ENCODE measurements around the gene BRIP1.
"Not testable (repeated sequence)": the region's sequence is repeated elsewhere in the genome, so short reads cannot be mapped to it uniquely, and the experiment has no call there.

The BRIP1 gene

DNA sequence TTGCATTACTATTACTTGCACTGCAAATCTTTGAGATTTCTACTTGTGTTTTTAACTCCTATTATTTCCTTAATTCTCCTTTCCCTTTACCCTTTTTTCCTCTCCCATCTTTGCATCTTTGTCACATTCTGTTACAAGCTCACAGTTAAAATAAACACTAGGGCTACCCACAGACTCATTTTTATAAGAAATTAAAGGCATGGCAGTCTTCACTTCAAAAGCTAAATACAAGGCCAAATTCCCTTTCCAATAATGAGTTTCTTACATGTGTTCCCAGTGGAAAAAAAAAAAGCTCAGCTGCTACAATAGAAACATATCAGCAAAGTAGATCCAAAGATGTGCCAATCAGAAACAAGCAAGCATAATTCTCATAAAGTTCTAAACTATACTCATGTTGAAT, 3.7 kb upstream of the BRIP1 start:
- in situ Hi-C loops (cut with MboI; ENCODE audit: low sequenced_read_pairs), result no loop called here

DNA sequence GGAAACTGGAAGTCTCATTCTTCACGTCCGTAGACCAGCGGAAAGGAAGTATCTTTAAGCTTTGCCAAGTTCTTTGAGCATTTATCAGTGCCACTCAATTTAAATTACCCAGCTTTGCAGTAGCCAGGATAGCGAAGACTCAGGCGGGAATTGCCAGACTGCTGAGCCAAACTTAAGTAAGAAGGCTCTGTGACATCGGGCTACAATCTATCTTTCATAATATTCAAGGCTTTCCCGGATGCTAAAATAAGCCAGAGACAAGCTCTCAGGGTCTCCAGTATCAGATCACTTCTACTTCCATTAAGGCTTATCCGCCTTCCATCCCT, 436 bp upstream of the BRIP1 start:
- in situ Hi-C loops (cut with MboI; ENCODE audit: low sequenced_read_pairs), result no loop called here

DNA sequence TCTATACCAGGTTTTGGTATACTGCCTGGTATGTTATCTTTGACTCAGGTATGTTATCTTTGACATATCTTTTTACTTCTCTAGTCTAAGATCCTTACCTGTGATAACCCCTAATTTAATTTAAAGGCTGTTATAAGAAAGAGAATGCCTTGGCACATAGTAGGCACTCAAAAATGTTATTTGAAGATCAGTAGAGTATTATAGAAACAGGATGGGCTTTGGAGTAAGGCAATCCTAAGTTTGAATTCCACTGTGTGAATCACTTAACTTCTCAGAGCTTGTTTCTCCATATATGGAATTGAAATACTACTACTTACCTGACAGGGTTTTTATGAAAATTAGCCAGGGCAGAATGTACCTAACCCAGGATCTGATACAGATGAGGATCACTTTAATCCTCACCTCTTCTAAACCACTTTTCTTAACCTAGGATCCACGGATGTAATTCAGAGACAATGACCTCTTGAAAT, 1.2 kb downstream of the BRIP1 start:
- in situ Hi-C loops (cut with MboI; ENCODE audit: low sequenced_read_pairs), result no loop called here

DNA sequence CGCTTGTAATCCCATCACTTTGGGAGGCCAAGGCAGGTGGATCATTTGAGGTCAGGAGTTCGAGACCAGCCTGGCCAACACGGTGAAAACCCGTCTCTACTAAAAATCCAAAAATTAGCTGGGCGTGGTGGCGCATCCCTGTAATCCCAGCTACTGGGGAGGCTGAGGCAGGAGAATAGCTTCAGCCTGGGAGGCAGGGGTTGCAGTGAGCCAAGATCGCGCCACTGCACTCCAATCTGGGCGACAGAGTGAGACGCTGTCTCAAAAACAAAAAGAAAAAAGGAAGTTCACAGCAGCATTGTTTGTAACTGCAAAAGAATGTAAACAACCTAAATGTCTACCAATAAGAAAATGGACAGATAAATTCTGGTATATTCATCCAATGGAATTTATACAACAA, 2.9 kb downstream of the BRIP1 start:
- in situ Hi-C loops (cut with MboI; ENCODE audit: low sequenced_read_pairs), result not testable (repeated sequence)

DNA sequence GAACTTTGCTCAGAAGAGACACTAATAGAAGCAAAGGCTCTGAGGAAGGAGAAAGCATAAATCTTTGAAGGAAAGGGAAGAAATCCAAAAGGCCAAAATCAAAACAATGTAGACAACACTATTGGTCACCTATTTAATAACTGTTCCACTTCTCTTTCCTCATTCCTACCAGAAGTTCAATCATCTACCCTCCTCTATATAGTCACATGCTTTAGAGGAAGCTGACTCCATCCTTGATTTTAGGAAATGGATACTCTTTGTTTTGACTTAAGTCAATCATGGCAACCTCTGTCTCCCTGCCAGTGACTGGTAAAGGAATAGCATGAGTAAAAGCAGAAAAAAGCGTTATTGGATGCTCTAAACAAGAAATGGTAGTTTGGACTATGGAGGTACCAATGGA, 7.3 kb downstream of the BRIP1 start:
- in situ Hi-C loops (cut with MboI; ENCODE audit: low sequenced_read_pairs), result no loop called here

GRCh38 chr17:61852857-61853256, 10.5 kb downstream of the BRIP1 start:
- in situ Hi-C loops (cut with MboI; ENCODE audit: low sequenced_read_pairs), result no loop called here

- in situ Hi-C loops (cut with MboI; ENCODE audit: low sequenced_read_pairs), result no loop called here
Measured at GRCh38 chr17:61849674-61850073, 13.7 kb downstream of the BRIP1 start.

DNA sequence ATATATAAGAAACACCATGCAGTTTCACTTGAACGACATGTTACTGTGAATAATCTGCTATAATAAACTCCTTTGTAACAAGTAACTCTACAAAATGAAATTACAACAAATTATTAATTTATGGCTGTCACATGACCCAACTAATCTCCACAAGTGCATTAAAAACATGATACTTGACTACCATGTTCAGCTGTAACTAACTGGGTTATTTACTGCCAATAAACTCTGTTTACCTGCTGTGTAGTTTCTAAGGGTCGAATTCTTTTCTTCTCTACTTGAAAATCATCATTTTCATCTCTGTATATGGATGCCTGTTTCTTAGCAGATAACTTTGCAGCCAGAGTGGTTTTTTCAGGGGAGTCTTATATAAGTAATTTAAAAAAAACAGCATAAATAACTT, 14.4 kb downstream of the BRIP1 start:
- in situ Hi-C loops (cut with MboI; ENCODE audit: low sequenced_read_pairs), result no loop called here

- in situ Hi-C loops (cut with MboI; ENCODE audit: low sequenced_read_pairs), result no loop called here
Measured at GRCh38 chr17:61848247-61848646, 15.1 kb downstream of the BRIP1 start.

- in situ Hi-C loops (cut with MboI; ENCODE audit: low sequenced_read_pairs), result no loop called here
Measured at GRCh38 chr17:61847659-61848058, 15.7 kb downstream of the BRIP1 start.

DNA sequence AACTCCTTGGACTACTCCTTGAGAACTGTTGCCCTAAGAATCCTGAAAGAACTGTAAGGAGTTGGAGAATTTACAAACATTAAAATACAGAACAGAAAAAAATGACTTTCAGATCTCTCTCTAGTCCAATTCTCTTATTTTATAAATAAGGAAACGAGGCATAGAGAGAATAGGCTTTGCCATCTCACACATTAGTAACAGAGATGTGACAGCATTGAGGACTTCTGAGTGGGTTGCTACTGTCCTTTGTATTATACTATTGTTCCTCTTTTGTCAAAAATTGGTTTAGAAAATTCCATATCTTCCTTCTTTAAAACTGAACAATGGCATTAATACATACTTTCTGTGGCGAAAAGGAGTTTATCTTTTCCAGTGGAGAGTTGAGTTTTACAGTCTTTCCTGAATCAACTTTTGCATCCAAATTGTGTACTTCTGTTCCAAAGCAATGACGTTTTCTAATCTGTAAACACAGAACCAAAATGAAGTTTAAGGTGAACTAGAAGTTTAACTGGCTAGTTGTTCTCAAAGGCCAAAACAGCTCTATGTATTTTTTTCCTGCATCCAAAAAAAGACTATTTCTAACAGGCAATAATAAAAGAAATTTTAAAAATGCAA, 16.5 kb downstream of the BRIP1 start:
- in situ Hi-C loops (cut with MboI; ENCODE audit: low sequenced_read_pairs), result no loop called here

GRCh38 chr17:61846088-61846487, 17.2 kb downstream of the BRIP1 start:
- in situ Hi-C loops (cut with MboI; ENCODE audit: low sequenced_read_pairs), result no loop called here

DNA sequence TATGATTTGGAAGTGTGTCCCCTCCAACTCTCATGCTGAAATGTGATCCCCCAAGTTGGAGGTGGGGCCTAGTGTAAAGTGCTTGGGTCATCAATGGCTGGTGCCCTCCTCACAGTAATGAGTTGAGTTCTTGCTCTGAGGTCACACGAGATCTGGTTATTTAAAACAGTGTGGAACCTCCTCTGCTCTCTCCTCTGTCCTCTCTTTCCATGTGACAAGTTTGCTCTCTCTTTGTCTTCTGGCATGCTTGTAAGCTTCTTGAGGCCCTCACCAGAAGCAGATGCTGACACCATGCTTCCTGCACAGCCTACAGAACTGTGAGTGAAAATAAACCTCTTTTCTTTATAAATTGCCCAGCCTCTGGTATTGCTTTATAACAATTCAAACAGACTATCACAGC, 19.9 kb downstream of the BRIP1 start:
- in situ Hi-C loops (cut with MboI; ENCODE audit: low sequenced_read_pairs), result no loop called here

- in situ Hi-C loops (cut with MboI; ENCODE audit: low sequenced_read_pairs), result no loop called here
Measured at GRCh38 chr17:61842899-61843298, 20.4 kb downstream of the BRIP1 start.

- in situ Hi-C loops (cut with MboI; ENCODE audit: low sequenced_read_pairs), result loop anchor here (5.0 kb wide), 1 partner anchor 202 kb away; no protein-coding TSS in a partner anchor
Measured at GRCh38 chr17:61839300-61839786, 24.0 kb downstream of the BRIP1 start.

DNA sequence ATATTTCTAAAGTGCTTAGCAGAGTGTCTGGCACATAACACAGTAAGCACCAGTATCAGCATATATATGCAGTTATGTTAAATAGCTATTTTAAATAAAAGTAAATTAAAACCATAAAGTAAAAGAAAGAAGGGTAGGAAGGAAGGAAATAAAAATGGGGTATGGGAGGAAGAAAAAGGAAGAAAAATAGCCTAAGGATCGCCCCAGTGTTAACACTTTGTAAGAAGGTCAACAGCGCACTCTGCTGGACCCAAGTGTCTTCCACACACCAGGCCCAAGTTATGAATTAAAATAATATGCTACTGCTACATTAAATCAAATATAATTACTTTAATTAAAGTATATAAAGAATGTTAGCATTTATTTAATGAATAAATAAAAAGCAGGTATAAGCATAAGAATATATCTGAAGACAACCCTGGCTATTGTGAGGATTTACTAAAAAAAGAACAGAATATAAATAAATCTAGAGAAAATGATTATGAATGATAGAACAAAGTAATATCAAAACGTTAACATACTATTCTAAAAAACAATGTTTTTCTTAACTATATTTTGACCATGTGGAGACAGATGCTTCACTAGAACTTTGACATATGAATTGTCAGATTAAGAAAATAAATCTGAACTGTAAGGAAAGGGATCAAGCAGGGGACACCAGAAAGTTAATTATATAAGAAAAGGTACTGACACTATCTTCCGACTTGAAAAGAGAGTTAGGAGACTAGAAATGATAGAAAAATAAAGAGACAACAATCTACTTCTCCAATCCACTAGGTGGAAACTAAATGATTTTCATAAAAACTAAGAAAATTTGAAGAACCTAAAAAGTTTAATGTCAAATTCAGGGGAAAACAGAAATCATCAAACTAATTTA, 25.9 kb downstream of the BRIP1 start:
- in situ Hi-C loops (cut with MboI; ENCODE audit: low sequenced_read_pairs), result loop anchor here (5.0 kb wide), 1 partner anchor 200 kb away; no protein-coding TSS in a partner anchor

DNA sequence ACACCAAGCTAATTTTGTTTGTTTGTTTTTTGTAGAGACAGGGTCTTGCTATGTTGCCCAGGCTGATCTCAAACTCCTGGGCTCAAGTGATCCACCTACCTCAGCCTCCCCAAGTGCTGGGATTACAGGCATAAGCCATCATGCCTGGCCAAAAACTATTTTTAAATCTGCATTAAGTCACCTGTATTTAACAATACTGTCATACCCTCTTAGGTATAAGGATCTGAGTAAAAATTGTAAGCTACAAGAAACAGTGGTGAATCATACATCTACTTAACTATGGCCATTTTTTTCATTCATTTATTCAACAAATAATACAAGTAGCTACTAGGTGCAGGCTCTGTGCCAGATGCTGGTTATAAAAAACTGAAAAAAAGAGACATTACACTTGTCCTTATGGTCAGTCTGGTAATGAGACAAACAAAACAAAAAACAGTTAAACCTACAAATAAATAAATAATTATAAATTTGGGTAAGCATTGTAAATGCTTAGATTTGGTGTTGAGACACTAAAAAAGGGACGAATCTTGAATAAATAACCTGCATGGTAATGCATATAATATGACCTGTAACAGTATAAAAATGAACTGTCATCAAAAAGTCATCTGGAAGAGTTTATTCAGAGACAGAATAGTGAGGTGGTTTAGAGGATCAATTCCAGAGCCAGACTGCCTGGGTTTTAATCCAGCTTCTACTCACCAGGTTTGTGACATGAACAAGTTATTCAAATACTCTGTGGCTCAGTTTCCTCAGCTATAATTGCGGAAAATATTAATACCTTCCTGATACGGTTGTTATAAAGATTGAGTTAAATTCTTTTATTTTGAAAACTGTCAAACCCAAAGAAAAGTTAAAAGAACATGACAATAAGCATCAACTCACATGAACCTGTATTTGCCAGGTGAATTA, 26.8 kb downstream of the BRIP1 start:
- in situ Hi-C loops (cut with MboI; ENCODE audit: low sequenced_read_pairs), result loop anchor here (5.0 kb wide), 1 partner anchor 199 kb away; no protein-coding TSS in a partner anchor

GRCh38 chr17:61835606-61836005, 27.7 kb downstream of the BRIP1 start:
- in situ Hi-C loops (cut with MboI; ENCODE audit: low sequenced_read_pairs), result loop anchor here (5.0 kb wide), 1 partner anchor 198 kb away; no protein-coding TSS in a partner anchor

GRCh38 chr17:61834610-61835009, 28.7 kb downstream of the BRIP1 start:
- in situ Hi-C loops (cut with MboI; ENCODE audit: low sequenced_read_pairs), result loop anchor here (5.0 kb wide), 1 partner anchor 197 kb away; no protein-coding TSS in a partner anchor

GRCh38 chr17:61833536-61834193, 29.7 kb downstream of the BRIP1 start:
- in situ Hi-C loops (cut with MboI; ENCODE audit: low sequenced_read_pairs), result no loop called here

Measured in HL-60/S4 (cell line).